AG10803 (cell line): ENCODE results near the gene CFHR3.

Experiments used
- DNase-seq: peaks from one replicate; pipeline ENCODE4 v3.0.0; 2010; ENCODE audit warnings: low read depth
- H3K4me3 ChIP-seq: 2 replicates; pipeline ENCODE4 v1.5.1; 2011; ENCODE audit warnings: mild to moderate bottlenecking, low read length, control low read depth
- TF ChIP-seq, protein P1 (sequence below): conservative IDR thresholded peaks from 2 replicates; pipeline ENCODE4 v1.5.1; 2011; ENCODE audit warnings: mild to moderate bottlenecking, low read length, control low read depth, inconsistent platforms

CFHR3 gene

DNA sequence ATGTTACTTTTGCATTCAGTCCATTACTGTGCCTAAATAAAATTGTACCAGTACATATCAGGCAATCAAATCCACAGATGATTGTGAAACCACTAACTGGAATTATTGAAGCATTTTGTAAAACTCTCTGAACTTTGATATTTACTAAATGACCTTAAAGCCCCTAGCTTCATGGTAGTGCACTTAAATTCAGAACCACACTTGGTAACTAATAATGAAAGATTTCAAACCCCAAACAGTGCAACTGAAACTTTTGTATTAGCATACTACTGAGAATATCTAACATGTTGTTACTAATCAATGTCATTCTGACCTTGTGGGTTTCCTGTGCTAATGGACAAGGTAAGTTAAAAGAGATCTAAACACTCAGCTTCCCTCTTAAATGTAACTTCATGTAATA lies at the start of gene CFHR3:
Gene CFHR3 (plus strand): TSS at position 238 of the 400 bp plus-strand sequence. CDS start 47 bp downstream, at position 285.
- no peak for DNase-seq
- no peak within 1 kb of the TSS for H3K4me3 ChIP-seq
- TF ChIP-seq, protein P1, sequence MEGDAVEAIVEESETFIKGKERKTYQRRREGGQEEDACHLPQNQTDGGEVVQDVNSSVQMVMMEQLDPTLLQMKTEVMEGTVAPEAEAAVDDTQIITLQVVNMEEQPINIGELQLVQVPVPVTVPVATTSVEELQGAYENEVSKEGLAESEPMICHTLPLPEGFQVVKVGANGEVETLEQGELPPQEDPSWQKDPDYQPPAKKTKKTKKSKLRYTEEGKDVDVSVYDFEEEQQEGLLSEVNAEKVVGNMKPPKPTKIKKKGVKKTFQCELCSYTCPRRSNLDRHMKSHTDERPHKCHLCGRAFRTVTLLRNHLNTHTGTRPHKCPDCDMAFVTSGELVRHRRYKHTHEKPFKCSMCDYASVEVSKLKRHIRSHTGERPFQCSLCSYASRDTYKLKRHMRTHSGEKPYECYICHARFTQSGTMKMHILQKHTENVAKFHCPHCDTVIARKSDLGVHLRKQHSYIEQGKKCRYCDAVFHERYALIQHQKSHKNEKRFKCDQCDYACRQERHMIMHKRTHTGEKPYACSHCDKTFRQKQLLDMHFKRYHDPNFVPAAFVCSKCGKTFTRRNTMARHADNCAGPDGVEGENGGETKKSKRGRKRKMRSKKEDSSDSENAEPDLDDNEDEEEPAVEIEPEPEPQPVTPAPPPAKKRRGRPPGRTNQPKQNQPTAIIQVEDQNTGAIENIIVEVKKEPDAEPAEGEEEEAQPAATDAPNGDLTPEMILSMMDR = no peak

DNA sequence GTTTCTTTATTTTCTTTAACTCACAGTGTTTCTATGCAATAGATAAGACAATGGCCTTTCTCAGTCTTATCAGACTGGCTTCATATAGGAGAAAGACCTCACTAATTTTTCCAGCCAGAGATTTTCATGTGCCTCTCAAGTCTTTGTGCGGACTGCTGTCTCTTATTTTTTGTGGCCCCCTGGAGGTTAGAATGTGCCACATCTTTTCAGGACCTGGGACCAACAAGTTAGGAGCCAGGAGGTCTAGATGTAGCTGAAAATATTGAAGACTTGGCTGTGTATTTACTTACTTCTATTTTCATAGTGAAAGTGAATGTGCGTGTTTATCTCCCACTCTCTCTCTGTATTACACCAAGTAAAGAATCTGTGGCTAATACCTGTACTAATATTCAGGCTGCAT lies 42.1 kb upstream of the CFHR3 start:
- DNase-seq = no peak
- TF ChIP-seq, protein P1 = peak; percentile 13; the same call in 1 of the 2 replicates
- H3K4me3 ChIP-seq = no peak overlapping the region

DNA sequence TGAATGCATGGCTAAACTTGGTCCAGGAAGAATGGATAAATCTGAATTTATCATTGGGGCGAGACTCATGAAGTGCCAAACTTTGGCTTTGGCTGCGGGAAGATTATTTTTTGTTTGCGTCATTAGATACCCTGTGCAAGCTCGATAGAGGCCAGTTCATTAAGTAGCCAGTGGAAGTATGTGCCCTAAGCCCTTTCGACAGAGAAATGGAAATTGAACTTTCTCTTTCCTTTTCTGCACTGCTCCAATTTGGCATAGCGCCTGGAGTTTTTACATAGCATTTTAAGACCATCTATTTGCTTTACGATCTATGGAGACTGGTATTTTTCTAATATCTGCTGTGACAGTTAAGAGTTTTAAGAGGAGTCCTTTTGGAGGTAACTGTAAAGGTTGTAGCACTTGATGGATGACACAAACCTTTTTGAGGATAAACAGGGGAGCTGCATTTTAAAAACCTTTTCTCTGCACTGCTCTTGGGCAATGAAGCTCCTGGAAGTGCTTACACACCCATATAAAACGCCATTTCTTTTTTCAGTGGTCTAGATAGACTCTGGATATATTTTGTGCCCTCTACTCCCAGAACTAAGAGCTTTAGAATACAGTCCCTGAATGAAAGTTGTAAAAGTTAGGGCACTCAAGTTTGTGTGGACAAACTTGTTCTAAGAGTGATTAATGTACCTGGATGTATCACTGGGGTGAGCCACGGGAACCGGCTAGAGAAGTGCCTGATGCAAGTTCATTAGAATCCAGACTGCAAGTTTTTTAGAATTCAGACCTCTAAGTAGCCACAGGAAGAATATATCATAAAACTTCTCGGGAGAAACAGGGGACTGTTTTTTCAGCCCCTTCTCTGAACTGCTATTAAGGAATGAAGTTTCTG lies 41.3 kb upstream of the CFHR3 start:
- DNase-seq = no peak

DNA sequence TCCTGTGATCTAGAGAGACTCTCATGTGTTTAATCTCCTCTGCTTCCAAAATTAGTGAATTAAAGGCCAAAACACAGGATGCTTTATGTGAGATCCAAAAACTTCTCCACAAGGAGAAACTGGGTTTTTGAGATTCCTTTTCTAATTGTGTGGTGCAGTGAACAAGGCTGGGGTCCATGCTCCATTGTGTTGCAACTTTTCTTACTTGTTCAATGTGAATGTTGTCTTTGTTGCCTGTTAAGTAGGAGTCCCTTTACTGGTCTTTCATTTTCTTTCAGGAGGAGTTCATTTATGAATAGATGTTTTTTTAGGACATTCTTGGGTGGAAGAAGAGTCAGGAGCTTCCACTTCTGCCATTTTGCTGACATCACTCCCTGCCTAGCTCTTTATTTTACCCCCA lies 40.6 kb upstream of the CFHR3 start:
- no peak for DNase-seq
- TF ChIP-seq, protein P1 = no peak
- H3K4me3 ChIP-seq = no peak overlapping the region

More for the DNA sequence above, 41.3 kb upstream of the CFHR3 start:
- H3K4me3 ChIP-seq = no peak overlapping the region
- TF ChIP-seq, protein P1 = no peak

DNA sequence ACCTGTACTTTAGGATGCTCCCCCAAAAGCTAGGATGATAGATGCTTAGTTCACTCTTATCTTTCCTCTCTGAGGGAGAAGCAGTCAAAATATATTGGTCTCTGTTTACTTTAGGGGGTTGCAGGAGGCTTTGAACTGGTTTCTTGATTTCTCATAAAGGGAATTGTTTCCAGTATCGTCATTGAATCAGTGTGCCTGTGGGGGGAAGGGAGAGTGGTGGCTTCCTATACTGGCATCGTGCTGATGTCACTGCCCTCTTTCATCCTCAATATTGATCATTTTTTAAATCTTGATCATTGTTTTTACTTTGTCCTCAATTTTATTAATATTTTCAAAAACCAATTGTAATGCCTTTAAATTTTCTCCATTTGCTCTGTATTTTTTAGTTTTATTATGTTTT lies 40.2 kb upstream of the CFHR3 start:
- DNase-seq = no peak
- TF ChIP-seq, protein P1 = no peak
- H3K4me3 ChIP-seq = no peak overlapping the region

DNA sequence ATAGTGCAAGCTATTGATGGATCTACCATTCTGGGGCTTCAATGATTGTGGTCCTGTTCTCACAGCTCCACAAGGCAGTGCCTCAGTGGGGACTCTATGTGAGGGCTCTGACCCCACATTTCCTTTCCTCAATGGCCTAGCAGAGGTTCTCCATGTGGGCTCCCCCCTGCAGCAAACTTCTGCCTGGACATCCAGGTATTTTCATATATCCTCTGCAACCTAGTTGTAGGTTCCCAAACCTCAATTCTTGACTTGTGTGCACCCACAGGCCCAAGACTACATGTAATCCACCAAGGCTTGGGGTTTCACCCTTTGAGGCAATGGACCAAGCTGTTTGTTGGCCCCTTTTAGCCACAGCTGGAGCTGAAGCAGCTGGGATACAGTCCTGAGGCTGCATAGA lies 35.9 kb upstream of the CFHR3 start:
- DNase-seq = no peak

More for the DNA sequence above, 35.9 kb upstream of the CFHR3 start:
- no peak overlapping the region for H3K4me3 ChIP-seq
- TF ChIP-seq, protein P1 = no peak
